B cell (primary cell): ENCODE data around the gene MYH10. TPM values are rescaled to one million over a fixed set of nuclear protein-coding genes. Genes with fewer than 3 reads are reported as not detected.

Experiments used
- ATAC-seq: fragments of 200-7000 bp; cut with Tn5 transposase; one replicate; pipeline ENCODE4 v1.10.0; 2021; ENCODE audit warnings: low read depth, mild to moderate bottlenecking, moderate number of reproducible peaks, moderate library complexity
- CTCF ChIA-PET: fragments of 350-600 bp; sonication (Branson Sonifier 250); formaldehyde crosslinking; loops from one replicate; lab custom pipeline; 2021; ENCODE audit warnings: antibody characterized with exemption, inconsistent platforms; lab: Charles Lee
- POLR2A ChIA-PET: fragments of 350-600 bp; sonication (Branson Sonifier 250); formaldehyde crosslinking; loops from one replicate; lab custom pipeline; 2021; ENCODE audit warnings: antibody characterized with exemption; lab: Charles Lee
- DNase-seq: peaks from one replicate; pipeline ENCODE4 v3.0.0; 2013
- H2AFZ ChIP-seq: 2 replicates; pipeline ENCODE4 v1.6.1; 2012; ENCODE audit warnings: mild to moderate bottlenecking, low read depth, low read length; ENCODE audit not compliant: insufficient read depth, poor library complexity, severe bottlenecking
- H3K27ac ChIP-seq, 2 donors: 1 replicate in 1 of 2; 2 replicates in 1 of 2; pipeline ENCODE4 v1.5.1; 2012 to 2013; ENCODE audit warnings: low read length in 2 of 2, mild to moderate bottlenecking in 2 of 2, moderate library complexity in 1 of 2
- H3K27me3 ChIP-seq, 4 experiments: fragments of 200-600 bp in 1 of 4; sonication (generic) in 1 of 4; replicated peaks in 1 of 4; 1 replicate in 2 of 4; 2 replicates in 2 of 4; pipeline versions ENCODE4 v1.6.1 to v1.7.0; 2013 to 2016; ENCODE audit warnings: low read length in 3 of 4, mild to moderate bottlenecking in 2 of 4, mixed read lengths in 1 of 4, moderate library complexity in 1 of 4; ENCODE audit not compliant: insufficient read depth in 4 of 4, control insufficient read depth in 3 of 4; ENCODE audit errors: control extremely low read depth in 1 of 4
- H3K36me3 ChIP-seq, 2 experiments: replicated peaks in 1 of 2; 1 replicate in 1 of 2; 2 replicates in 1 of 2; pipeline versions ENCODE4 v1.6.1 to v1.7.1; 2013; ENCODE audit warnings: low read length in 1 of 2; ENCODE audit not compliant: insufficient read depth in 2 of 2, control insufficient read depth in 1 of 2; ENCODE audit errors: control extremely low read depth in 1 of 2, extremely low read depth in 1 of 2
- H3K4me1 ChIP-seq, 2 donors: fragments of 200-600 bp in 1 of 2; sonication (generic) in 1 of 2; 1 replicate in 1 of 2; 2 replicates in 1 of 2; pipeline versions ENCODE4 v1.5.1 to v1.6.1; 2013 to 2017; ENCODE audit warnings: low read length in 2 of 2; ENCODE audit not compliant: control insufficient read depth in 2 of 2, insufficient read depth in 2 of 2
- H3K4me2 ChIP-seq: replicated peaks from 2 replicates; pipeline ENCODE3; 2012; ENCODE audit warnings: mild to moderate bottlenecking, low read depth, low read length; ENCODE audit not compliant: poor library complexity, severe bottlenecking
- H3K4me3 ChIP-seq, 5 experiments: fragments of 200-600 bp in 1 of 5; sonication (generic) in 1 of 5; 1 replicate in 3 of 5; 2 replicates in 2 of 5; pipeline versions ENCODE4 v1.5.1 to v1.7.0; 2011 to 2016; ENCODE audit warnings: low read length in 4 of 5, mild to moderate bottlenecking in 4 of 5, low read depth in 2 of 5, control low read depth in 1 of 5, moderate library complexity in 1 of 5; ENCODE audit not compliant: insufficient read depth in 1 of 5; ENCODE audit errors: control extremely low read depth in 1 of 5, extremely low read depth in 1 of 5
- H3K79me2 ChIP-seq: fragments of 200-600 bp; sonication (generic); one replicate; pipeline ENCODE4 v1.6.0; 2016; ENCODE audit warnings: low read length; ENCODE audit not compliant: control insufficient read depth, insufficient read depth
- H3K9ac ChIP-seq: fragments of 200-600 bp; sonication (generic); 2 replicates; pipeline ENCODE4 v1.6.1; 2017; ENCODE audit warnings: mild to moderate bottlenecking, low read length, moderate library complexity
- H3K9me3 ChIP-seq, 3 donors: one replicate each; pipeline versions ENCODE4 v1.6.1 to v1.7.1; 2013; ENCODE audit warnings: low read length in 2 of 3; ENCODE audit not compliant: control insufficient read depth in 2 of 3, insufficient read depth in 1 of 3; ENCODE audit errors: control extremely low read depth in 1 of 3
- H4K20me1 ChIP-seq: 2 replicates; pipeline ENCODE4 v1.6.0; 2012; ENCODE audit warnings: mild to moderate bottlenecking, low read length; ENCODE audit not compliant: insufficient read depth, control insufficient read depth, poor library complexity, severe bottlenecking
- H3K27ac Mint-ChIP-seq: one replicate; pipeline ENCODE4 v1.8.0; 2021; ENCODE audit warnings: mixed read lengths
- H3K27me3 Mint-ChIP-seq: one replicate; pipeline ENCODE4 v1.8.0; 2021; ENCODE audit warnings: mixed read lengths
- H3K4me1 Mint-ChIP-seq: one replicate; pipeline ENCODE4 v1.8.0; 2021; ENCODE audit warnings: mixed read lengths
- H3K4me3 Mint-ChIP-seq: one replicate; pipeline ENCODE4 v1.8.0; 2021; ENCODE audit warnings: mixed read lengths
- H3K9me3 Mint-ChIP-seq: one replicate; pipeline ENCODE4 v1.8.0; 2022; ENCODE audit warnings: mixed read lengths; ENCODE audit not compliant: insufficient read depth
- CTCF ChIP-seq: fragments of 200-600 bp; IDR thresholded peaks from one replicate; pipeline ENCODE4 v1.8.0; 2022; ENCODE audit warnings: antibody characterized with exemption, mild to moderate bottlenecking
- EZH2 ChIP-seq: IDR thresholded peaks from 2 replicates; pipeline ENCODE4 v1.6.1; 2012; ENCODE audit warnings: borderline replicate concordance, low read depth, mild to moderate bottlenecking, moderate library complexity, low read length; ENCODE audit not compliant: insufficient read depth, poor library complexity, severe bottlenecking
- WGBS: methylation state at CpG from one replicate; pipeline ENCODE4 v1.1.5; 2013; ENCODE audit warnings: missing lambda C conversion rate; ENCODE audit not compliant: insufficient coverage; 5-methylcytosine and 5-hydroxymethylcytosine counted together
- intact Hi-C: fragments of 100-400 bp; cut with micrococcal nuclease; formaldehyde crosslinking; loops from one replicate; pipeline ENCODE4 v1.10.0; 2022
- polyA plus RNA-seq: library from polyadenylated mRNA; depleted of rRNA; stranded (reverse); fragments of >200 nt; gene quantifications from 2 replicates; pipeline ENCODE4 v1.2.3, GENCODE V29; 2012
- total RNA-seq, 2 donors: library from RNA; stranded (reverse); fragments of 120-200 nt in 1 of 2; gene quantifications; 1 replicate in 1 of 2; 2 replicates in 1 of 2; pipeline versions ENCODE4 v1.2.3 to v1.2.4, GENCODE V29; 2013 to 2022

Gene MYH10
- total and polyA plus RNA-seq, 2 donors (not counting 1 experiment from before 2014, with no cell fraction given) = 0.04 to 1.7 TPM

GRCh38 chr17:8667421-8667820 is 36.9 kb upstream of the MYH10 start:
- intact Hi-C loops = no loop called here
- WGBS = 100% methylated on average over 1 of the region's 7 CpGs
- H4K20me1 ChIP-seq = no peaks in the 10 kb centered on the region
- CTCF ChIA-PET = no interaction called here
- H3K9me3 Mint-ChIP-seq = no peaks in the 10 kb centered on the region
- no peaks in the 10 kb centered on the region for H3K9me3 ChIP-seq
- H3K27ac ChIP-seq = no peak overlapping the region
- no peak for TF ChIP-seq CTCF
- TF ChIP-seq EZH2 = no peak
- peaks cover 0 to 4% (median 2%) of the 10 kb centered on the region in 4 experiments for H3K27me3 ChIP-seq
- H3K36me3 ChIP-seq = no peaks in the 10 kb centered on the region
- H3K4me2 ChIP-seq = no peak overlapping the region
- H3K27me3 Mint-ChIP-seq = peaks cover 20% of the 10 kb centered on the region
- DNase-seq = no peak
- H3K4me1 Mint-ChIP-seq = no peaks in the 10 kb centered on the region
- no peak for ATAC-seq
- H2AFZ ChIP-seq = no peak overlapping the region
- H3K79me2 ChIP-seq = no peaks in the 10 kb centered on the region
- POLR2A ChIA-PET = no interaction called here
- H3K4me1 ChIP-seq = no peaks in the 10 kb centered on the region
- no peak overlapping the region for H3K4me3 Mint-ChIP-seq
- H3K4me3 ChIP-seq = no peak overlapping the region
- no peak overlapping the region for H3K9ac ChIP-seq
- no peak overlapping the region for H3K27ac Mint-ChIP-seq

- WGBS = 100% methylated on average over 1 of the region's 2 CpGs
- peaks cover 0 to 8% (median 4%) of the 10 kb centered on the region in 4 experiments for H3K27me3 ChIP-seq
- no peaks in the 10 kb centered on the region for H3K36me3 ChIP-seq
- no peak overlapping the region for H3K27ac ChIP-seq
- H3K27me3 Mint-ChIP-seq = peaks cover 26% of the 10 kb centered on the region
- no peak overlapping the region for H3K9ac ChIP-seq
- H3K4me3 ChIP-seq = no peak overlapping the region
- H2AFZ ChIP-seq = no peak overlapping the region
- H4K20me1 ChIP-seq = no peaks in the 10 kb centered on the region
- no peak overlapping the region for H3K4me2 ChIP-seq
- no peak overlapping the region for H3K4me3 Mint-ChIP-seq
- ATAC-seq (no peak), DNase-seq (no peak)
- no peak for TF ChIP-seq EZH2
- no peak for TF ChIP-seq CTCF
- no peaks in the 10 kb centered on the region for H3K4me1 Mint-ChIP-seq
- no peaks in the 10 kb centered on the region for H3K79me2 ChIP-seq
- H3K27ac Mint-ChIP-seq = no peak overlapping the region
- CTCF ChIA-PET = no interaction called here
- no peaks in the 10 kb centered on the region for H3K9me3 Mint-ChIP-seq
- POLR2A ChIA-PET = no interaction called here
- H3K4me1 ChIP-seq = no peaks in the 10 kb centered on the region
- H3K9me3 ChIP-seq = peaks cover 0 to 3% (median 0%) of the 10 kb centered on the region in 3 donors
- intact Hi-C loops = no loop called here
Observed at GRCh38 chr17:8665684-8666083, 35.2 kb upstream of the MYH10 start.
